ENCODE data around the gene QPCT. TPM values are rescaled to one million over a fixed set of nuclear protein-coding genes. Genes with fewer than 3 reads are reported as not detected.
"Not testable (repeated sequence)": the region's sequence is repeated elsewhere in the genome, so short reads cannot be mapped to it uniquely, and the experiment has no call there.

QPCT gene
- total RNA-seq, 1 donor from 2014 or later = 7.9 TPM

- DNase-seq (ENCODE audit: low spot score) = no peak
These were observed 14.0 kb downstream of the QPCT start for GRCh38 chr2:37358466-37358865.

DNA sequence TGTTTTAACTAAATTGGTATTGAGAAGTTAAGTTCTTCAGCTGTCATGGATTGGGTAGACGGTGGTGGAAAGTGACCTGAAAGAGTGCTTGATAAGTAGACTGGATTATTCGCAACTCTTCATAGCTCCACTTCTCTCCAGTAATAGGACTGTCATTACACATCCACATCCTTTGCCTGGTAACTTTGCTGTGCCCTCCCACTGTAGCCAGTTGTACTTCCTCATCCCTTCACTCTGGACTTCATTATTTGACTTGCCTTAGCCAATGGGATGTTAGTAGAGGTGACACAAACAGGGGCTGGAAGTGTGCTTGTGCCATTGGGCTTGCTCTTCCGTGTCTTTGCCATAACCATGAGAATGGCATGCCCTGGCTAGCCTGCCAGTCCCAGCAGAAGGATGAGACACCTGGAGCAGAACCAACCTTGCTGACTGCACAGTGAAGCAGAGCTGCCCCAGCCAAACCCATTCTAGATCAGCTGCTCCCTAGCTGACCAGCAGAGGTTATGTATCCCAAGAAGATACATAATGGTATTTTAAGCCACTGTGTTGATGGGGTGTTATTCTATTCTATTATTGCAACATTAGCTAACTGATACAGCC lies 16.9 kb downstream of the QPCT start:
- DNase-seq (ENCODE audit: low spot score) = no peak

- no peak for DNase-seq (ENCODE audit: low spot score)
These were observed 17.7 kb downstream of the QPCT start for GRCh38 chr2:37361994-37362698.

DNA sequence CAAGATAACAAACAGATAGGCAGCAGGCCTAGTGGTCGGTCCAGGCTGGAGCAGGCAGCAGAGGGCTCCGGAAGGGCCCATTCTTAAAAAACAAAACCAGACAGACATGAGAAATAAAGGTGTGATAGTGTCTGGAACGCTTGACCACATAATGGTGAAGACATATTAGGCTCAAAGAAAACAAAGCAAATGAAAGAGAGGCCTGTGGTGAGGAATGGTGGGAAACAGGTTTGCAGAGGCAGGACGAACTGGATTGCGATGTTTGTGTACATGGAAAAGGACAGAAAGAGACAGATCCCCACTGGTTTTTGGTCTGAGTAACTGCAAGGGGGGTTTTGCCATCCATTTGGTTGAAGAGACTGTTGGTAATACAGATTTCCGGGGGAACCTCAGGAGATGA lies 19.9 kb downstream of the QPCT start:
- DNase-seq (ENCODE audit: low spot score) = no peak

GRCh38 chr2:37365669-37366068 lies 21.2 kb downstream of the QPCT start:
- DNase-seq (ENCODE audit: low spot score) = no peak

DNA sequence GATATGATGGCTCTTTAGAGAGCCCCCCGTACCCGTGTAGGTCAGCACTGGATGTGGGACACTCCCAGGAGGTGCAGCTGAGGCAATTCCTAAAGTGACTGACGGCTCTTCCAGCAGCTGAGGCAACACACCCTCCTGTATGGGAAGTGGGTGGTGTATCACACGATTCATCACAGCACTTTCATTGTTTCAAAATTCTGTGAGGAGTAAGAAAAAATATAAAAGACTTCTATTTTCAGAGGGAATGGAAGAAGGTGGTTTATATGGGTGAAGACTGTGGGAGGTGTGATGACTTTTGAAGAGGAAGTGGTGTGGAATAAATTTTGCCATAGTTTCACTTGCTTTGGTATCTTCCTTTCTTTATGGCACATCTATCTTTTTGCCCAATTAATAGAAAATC lies 22.3 kb downstream of the QPCT start:
- DNase-seq (ENCODE audit: low spot score) = no peak

- no peak for DNase-seq (ENCODE audit: low spot score)
These were observed 22.9 kb downstream of the QPCT start for GRCh38 chr2:37367310-37367709.

- DNase-seq (ENCODE audit: low spot score) = no peak
These were observed 23.6 kb downstream of the QPCT start for GRCh38 chr2:37367984-37368383.

DNA sequence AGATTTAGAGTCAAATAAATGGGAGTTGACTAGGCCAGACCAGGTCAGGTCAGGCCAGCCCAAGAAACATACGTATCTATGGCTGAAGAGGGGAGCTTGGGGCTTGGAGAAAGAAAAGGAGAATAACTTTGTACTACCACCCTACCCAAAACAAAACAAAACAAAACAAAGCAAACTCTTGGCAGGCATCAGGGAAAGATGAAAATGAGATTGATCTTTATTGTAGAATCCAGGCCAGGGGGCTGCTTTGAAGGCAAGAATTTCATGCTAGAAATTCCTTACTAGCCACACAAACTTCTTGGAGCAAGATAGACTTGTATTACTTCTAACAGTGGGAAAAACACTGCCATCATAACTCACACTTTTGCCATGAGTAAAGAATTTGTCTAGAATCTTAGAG lies 26.2 kb downstream of the QPCT start:
- no peak for DNase-seq (ENCODE audit: low spot score)

- no peak for DNase-seq (ENCODE audit: low spot score)
These were observed 27.6 kb downstream of the QPCT start for GRCh38 chr2:37372000-37372399.

- DNase-seq (ENCODE audit: low spot score) = no peak
These were observed 31.4 kb downstream of the QPCT start for GRCh38 chr2:37375741-37376288.

- peak; percentile 42 for DNase-seq (ENCODE audit: low spot score)
These were observed 32.2 kb downstream of the QPCT start for GRCh38 chr2:37376421-37377186.

GRCh38 chr2:37377187-37377532 lies 32.7 kb downstream of the QPCT start:
- DNase-seq (ENCODE audit: low spot score) = no peak

- no peak for DNase-seq (ENCODE audit: low spot score)
These were observed 34.0 kb downstream of the QPCT start for GRCh38 chr2:37378411-37378810.

GRCh38 chr2:37379881-37380296 lies 35.5 kb downstream of the QPCT start:
- no peak for DNase-seq (ENCODE audit: low spot score)

DNA sequence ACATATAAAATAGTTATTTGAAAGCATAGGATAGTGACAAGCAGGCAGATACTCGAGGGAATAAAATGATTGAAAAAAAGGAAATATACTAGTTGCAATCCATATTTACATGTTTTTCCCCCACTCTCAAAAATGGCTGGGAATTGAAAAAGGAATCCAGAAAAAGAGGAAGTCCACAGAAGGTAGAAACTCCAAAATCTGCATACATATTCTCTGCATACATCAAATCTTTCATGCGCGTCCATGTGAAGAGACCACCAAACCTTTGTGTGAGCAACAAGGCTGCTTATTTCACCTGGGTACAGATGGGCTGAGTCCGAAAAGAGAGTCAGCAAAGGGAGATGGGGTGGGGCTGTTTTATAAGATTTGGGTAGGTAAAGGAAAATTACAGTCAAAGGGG lies 36.4 kb downstream of the QPCT start:
- DNase-seq (ENCODE audit: low spot score) = not testable (repeated sequence)

- DNase-seq (ENCODE audit: low spot score) = not testable (repeated sequence)
These were observed 39.8 kb downstream of the QPCT start for GRCh38 chr2:37384261-37384660.

DNA sequence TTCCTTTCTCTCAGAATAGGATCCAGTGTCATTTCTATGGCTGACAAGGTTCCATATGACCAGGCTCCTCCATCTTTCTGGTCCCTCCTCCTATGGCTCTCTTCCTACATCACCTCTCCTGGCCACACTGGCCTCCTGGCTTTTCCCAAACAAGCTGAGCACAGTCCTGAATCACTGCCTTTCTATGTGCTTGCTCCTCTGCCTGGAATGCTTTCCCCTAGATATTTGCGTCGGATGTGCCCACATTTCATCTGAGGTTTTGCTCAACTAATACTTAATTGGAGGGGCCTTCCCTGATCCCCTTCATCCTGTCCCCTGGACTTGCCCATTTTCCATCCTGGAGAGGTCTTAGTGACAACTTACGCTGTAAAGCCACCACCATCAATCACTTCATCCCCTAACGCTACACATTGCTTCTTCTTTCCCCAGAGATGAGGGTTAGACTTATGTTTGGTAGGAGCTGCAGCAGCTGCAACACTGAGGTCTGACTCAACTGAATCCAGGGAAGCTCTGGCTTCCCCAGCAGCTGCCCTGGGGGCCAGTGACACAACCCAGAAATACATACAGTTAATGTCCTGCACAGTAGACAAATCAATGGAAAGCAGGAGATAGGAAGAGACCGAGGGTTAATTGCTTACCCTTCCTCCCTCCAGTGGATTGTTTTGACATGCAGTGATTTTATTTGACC lies 42.9 kb downstream of the QPCT start:
- no peak for DNase-seq (ENCODE audit: low spot score)

GRCh38 chr2:37388074-37388473 lies 43.6 kb downstream of the QPCT start:
- no peak for DNase-seq (ENCODE audit: low spot score)

- no peak for DNase-seq (ENCODE audit: low spot score)
These were observed 45.0 kb downstream of the QPCT start for GRCh38 chr2:37389395-37389794.

- DNase-seq (ENCODE audit: low spot score) = no peak
These were observed 45.7 kb downstream of the QPCT start for GRCh38 chr2:37389989-37390765.

Data from mucosa of gallbladder (tissue), 1 donor.